NCI-H146 treated with DMSO at 0.1 percent for 48 hours (cell line): ENCODE measurements around the gene SLC6A6.

ENCODE experiments used
- DNase-seq: peaks from one replicate; lab custom pipeline; 2025; ENCODE audit not compliant: unreplicated experiment; lab: John Stamatoyannopoulos, UW

The SLC6A6 gene

DNA sequence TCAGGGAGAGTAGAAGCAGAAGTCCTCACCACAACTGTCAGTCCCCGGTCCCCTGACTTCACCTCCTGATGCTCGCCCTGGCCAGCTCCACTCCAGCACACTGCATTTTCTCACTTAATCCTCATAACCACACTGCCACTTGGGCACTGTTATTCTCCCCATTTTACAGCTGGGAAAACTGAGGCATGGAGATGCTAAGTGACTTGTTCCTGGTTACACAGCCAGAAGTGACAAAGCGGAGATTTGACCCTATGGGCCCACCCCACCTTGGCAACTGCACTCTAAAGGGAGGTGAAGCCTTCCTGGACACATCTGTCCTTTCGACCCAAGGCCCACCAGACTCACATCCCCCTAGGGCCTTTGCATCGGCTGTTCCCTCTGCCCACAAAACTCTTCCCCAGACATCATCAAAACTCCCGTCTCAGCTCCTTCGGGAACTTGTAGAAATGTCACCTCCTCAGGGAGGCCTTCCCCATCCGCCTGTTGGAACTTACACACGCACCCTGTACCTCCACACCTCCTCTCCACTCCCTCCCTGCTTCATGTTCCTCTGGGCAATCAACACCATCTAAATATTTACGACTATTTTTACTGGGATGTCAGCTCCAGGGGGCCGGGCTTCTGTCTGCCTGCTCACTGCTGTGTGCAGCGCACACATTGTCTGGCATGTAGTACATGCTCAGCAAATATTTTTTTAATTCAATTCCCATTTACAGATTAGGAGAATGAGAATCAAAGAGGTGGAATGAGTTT, 134.6 kb downstream of the SLC6A6 start:
- no peak for DNase-seq

DNA sequence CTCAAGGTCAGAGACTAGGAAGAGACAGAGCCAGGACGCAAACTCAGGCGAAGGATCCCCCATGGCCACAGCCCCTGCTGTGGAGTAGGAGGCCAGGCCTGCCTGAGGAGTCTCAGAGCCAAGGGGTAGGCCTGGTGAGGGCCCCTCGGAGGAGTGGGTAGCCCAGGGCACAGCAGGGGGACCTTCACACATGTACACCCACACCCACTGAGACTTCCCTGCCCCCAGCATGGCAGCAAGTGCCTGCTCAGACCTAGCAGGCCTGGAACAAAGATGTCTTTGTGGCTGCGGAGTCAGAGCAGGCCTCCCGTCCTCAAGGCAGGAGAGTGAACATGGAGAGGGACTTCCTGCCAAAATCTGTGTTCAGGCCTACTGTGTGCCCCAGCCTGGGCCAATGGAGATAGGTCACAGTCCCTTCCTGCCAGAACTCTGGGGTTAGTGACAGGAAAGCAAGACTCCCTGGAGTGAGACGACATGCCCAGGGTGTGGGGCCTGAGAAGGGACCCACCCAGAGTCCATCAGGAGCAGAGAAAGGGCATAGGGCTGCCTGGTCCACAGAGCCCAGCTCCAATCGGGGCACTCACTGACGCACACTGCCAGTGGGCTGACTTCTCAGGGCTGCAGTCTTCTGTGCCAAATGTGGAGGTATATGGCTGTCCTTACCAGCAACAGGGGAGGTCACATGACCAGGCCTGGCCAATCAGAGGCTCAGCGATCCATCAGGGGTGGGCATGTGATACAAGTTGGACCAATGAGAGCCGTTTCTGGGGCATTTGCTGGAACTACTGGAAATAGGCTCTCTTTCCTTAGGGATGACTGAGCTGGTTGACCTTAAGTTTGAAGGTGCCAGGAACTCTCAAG, 135.4 kb downstream of the SLC6A6 start:
- no peak for DNase-seq

DNA sequence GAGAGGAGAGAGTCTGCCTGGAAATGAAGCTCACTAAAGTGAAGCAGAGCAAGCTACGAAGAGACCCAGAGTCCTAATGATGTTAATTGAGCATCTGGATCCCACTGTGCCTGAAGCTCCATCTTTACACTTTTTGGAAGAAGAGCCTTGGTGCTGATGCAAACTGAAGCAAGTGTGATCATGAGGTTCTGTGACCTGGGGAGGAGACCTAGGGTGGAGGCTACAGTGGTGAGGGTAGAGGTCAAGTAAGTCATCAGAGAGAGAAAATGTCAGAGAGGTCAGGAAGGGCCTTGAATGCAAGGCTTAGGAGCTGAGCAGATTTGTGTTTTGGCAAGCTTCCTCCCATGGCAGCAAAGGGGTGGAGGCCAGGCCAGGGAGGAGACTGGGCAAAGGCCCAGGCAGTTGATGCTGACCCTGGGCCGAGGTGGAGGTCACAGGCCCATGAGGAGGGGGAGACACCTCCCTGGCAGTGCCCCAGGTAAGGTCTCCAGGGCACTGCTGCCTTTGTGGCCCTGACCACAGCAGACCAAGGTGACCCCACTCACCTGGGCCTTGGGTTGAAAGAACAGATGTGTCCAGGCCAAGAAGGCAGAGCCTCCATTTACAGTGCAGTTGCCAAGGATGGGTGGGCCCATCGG, 136.2 kb downstream of the SLC6A6 start:
- DNase-seq, result no peak
